DMS79 (cell line): ENCODE results near the gene MBP.
"Not testable (repeated sequence)": the region's sequence is repeated elsewhere in the genome, so short reads cannot be mapped to it uniquely, and the experiment has no call there.

Source experiments
- DNase-seq: peaks from one replicate; lab custom pipeline; 2025; lab: John Stamatoyannopoulos, UW

Gene MBP

DNA sequence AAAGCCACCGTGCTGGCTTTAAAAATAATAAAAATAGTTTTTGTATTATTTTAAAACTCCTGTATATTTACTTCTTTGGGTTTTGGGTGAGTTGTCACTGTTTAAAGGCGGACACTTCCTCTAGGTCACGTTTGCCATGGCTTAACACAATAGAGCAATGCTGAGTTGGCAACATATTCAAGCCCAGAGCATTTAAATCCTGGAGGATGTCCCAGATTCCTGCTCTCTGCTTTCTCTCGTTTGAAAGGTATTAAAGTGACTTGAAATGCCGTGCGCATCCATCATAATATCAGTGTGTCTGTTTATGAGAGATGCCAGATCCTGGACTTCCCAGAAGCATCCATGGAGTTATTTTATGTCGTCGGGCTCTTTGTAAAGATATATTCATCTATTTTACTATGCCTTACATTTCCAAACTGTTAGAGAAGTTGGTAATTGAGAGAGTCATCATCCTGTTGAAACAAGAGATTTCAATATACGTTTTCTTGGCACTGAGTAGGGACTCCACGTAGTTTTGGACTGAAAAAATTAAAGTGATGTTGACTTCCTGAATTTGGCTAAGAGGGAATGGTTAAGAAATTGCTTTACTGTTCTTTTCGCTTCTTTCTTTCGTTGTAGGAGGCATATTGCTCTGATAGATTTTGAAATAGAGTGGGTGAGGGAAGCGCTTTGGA is 159.6 kb downstream of the MBP start:
- DNase-seq = no peak

DNA sequence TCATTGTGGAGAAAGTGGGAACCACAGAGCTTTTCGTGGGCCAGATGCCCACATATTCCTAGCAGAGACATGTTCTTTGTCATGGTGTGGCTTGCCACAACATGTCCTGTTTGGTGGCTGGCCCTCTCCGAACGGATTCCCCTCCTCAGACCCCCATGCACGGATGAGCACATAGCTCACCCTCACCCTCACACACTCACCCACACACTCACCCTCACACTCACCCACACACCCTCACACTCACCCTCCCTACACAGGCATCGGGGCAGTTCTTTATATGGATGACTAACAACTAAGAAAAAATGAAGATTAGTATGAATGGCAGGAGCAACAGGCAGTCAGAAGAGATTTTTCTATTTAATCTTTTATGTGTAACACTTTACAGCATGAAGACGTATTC is 160.3 kb downstream of the MBP start:
- no peak for DNase-seq

DNA sequence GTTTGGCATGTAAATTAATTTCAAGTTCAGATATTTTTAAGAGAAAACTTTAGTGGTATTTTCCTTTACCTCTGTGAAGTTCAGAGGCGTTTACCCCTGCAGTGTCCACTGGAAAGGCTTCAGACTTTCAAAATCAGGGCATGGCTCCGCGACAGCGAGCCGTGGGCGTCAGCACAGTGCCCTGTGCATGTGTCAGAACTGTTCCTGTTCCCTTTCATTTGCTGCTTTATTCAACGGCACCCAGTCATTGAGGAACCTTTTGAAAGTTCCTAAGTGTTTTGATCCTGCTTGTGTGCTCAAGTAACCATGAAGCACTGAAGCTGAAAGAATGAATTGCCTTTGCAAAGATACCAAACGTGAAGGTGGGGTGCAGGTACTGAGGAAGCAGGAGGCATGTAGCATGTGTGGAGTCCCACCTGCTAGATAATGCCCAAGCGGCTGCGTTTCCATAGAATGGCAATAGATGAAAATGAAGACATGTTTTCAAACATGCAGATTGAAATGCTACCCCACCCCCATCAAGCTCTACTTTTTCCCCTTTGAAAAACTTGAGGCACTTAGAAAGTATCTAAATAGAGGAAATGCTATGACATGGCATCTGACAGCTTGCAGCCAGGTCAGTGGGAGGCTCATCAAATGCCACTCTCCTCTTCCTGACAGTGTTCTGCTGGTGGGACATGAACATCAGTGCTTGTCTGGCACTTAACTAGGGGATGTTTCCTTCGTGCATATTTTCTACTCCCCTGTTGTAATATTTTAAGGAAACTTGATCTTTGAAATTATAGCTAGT is 161.6 kb downstream of the MBP start:
- peak; percentile 75 for DNase-seq

DNA sequence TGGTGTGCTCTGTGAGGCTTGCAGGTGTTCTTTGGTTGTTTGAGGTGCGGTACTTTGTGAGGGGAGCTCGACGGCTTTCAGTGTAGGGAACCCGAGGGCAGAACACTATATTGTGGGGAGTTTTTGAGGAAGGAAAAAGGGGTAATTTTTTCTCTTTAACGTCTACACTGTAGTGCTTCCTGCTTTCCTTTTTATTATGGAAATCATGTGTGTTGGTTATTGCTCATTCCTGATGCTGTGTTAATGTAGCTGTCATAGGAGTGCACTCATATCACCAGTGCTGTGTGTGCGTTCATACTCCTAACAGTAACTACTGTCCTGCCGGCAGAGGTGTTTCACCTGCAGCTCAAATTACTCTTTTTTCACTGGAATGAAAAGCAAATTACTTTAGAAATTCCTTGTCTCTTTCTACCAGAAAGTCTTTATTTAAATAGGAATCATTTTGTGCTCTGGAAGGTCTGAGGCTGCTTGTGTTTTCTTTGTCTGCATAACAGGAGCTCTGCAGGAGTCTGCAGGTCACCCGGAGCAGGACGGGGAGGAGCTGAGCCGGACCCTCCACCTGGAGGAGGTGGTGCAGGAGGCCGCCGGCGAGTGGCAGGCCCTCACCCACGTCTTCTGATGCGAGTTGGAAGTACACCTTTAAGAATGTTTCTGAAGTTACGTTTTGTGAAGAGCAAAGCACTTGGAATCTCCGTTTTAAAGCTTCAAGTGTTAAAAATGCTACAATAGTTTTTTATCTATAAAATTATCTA is 164.7 kb downstream of the MBP start:
- DNase-seq = no peak

DNA sequence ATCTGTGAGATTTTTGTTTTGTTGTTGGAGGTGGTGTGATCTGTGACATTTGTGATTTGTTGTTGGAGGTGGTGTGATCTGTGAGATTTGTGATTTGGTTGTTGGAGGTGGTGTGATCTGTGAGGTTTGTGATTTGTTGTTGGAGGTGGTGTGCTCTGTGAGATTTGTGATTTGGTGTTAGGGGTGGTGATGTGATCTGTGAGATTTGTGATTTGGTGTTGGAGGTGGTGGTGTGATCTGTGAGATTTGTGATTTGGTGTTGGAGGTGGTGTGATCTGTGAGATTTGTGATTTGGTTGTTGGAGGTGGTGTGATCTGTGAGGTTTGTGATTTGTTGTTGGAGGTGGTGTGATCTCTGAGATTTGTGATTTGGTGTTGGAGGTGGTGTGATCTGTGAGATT is 165.3 kb downstream of the MBP start:
- not testable (repeated sequence) for DNase-seq

DNA sequence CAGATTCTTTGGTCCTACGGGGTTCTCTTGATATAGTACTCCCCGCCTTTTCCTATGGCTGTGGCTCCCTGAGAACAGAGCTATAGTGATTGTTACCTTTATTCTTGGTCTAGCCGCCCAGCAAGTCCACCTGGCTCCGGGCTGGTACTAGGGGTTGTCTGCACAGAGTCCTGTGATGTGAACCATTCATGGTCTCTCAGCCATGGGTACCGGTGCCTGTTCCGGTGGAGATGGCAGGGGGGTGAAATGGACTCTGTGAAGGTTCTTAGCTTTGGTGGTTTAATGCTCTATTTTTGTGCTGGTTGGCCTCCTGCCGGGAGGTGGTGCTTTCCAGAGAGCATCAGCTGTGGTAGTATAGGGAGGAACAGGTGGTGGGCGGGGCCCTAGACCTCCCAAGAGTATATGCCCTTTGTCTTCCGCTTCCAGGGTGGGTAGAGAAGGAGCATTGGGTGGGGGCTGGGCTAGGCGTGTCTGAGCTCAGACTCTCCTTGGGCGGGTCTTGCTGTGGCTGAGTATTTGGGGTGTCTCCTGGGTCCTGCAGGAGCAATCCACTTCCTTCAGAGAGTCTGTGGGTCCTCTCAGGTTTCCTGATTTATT is 166.9 kb downstream of the MBP start:
- DNase-seq = not testable (repeated sequence)

DNA sequence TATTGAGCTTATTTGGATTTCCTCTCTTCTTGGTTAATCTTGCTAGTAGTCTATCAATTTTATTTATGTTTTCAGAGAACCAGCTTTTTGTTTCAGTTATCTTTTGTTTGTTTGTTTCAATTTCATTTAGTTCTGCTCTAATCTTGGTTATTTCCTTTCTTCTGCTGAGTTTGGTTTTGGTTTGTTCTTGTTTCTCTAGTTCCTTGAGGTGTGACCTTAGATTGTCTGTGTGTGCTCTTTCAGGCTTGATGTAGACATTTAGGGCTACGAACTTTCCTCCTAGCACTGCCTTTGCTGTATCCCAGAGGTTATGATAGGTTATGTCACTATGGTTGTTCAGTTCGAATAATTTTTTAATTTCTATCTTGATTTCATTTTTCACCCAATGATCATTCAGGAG is 168.6 kb downstream of the MBP start:
- DNase-seq = no peak

DNA sequence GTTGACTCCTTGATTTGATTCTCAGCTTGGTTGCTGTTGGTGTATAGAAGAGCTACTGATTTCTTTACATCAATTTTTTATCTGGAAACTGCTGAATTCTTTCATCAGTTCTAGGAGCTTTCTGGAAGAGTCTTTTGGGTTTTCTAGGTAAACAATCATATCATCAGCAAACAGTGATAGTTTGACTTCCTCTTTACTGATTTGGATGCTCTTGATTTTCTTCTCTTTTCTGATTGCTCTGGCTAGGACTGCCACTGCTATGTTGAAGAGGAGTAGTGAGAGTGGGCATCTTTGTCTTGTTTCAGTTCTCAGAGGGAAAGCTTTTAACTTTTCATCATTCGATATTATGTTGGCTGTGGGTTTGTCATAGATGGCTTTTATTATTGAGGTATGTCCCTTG is 169.7 kb downstream of the MBP start:
- DNase-seq = no peak

DNA sequence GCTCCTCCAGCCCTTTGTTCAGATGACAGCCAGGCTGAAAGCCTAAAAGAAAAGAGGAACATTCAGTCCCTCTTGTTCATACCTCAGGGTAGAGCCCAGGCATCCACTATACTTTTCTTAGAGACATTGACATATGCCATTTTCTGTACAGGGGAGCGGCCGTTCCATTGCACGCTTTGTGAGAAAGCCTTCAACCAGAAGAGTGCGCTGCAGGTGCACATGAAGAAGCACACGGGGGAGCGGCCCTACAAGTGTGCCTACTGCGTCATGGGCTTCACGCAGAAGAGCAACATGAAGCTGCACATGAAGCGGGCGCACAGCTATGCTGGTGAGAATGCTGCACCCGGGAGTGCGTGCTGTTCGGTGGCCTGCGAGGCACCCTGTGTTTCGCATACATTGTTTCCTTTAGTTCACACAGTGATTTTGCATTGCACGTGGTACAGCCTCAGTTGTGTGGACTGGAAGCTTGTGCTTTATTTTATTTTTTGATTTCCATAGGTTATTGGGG is 172.0 kb downstream of the MBP start:
- no peak for DNase-seq

DNA sequence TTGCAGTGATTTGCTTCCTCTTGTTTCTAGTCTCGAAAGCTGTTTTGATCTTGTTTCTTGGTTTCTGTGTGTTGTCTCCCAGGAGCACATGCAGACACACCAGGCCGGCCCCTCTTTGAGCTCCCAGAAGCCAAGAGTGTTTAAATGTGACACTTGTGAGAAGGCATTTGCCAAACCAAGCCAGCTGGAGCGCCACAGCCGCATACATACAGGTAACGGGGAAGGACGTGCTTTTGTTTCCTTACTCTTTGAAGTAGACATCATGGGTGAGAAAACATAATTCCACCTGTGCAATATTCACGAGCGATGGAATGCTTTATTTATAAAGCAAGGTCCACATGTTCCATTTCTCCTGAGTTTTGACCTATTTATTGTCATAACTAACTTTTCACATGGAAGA is 173.0 kb downstream of the MBP start:
- no peak for DNase-seq

DNA sequence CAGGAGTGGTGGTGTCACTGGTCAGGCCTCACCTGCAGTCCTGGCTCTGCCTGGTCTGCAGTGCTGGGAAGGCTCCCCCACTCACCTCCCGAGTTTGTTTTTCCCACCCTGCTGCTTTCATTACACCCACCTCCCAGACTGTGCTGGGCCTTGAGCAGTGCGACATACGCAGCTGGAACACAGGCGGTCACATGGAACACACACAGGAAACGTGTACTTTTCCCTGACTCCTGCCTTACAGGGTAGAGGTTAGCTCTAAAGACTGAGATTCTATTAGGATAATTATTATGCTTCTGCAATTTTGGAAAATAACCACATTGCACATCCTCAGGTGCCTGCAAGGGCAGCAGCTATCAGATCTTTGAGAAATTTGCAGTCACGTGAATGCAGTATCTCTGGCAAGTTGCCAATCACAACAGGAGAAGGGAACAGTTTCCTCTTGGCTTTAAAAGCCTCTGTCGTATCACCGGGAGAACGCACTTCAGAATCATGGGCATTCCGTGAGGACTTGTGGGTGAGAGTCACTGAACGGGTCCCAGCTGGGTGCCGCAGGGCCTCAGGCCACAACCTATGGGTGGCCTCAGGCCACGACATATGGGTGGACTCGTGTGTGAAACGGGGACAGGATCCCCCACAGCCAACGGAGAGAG is 173.8 kb downstream of the MBP start:
- DNase-seq = peak; percentile 62

DNA sequence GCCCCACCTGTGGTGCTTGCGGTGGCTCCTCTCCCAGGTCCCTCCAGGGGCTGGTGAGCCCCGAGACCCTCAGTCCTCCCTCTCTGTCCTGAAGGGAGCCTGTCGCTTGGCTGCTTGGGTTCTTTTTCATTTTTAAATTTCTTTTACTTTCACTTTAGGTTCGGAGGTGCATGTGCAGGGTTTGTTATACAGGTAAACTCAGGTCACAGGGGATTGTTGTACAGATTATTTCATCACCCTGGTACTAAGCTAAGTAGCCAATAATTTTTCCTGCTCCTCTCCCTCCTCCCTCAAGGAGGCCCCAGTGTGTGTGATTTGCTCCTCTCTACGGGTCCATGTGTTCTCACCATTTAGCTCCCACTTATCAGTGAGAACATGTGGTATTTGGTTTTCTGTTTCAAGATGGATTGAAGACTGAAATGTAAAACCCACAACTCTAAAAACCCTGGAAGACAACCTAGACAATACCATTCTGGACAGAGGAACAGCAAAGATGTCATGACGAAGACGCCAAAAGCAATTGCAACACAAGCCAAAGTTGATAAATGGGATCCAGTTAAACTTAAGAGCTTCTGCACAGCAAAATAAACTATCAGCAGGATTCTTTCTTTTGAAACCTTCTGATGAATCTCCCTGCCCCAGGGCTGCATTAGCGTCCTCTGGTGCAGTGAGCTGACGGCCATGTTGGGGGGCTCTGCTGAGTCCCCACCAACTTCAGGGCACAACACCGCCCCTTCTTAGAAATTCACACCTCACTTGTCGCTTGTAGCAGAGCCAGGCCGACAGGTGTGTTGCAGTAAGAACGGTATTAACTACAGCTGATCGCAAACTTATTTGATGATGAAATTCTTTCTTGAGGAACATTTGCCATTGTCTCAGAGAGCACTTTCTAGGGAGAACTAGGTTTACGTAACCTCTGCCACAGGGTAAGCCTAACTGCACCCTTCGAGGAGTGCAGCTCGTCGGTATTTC is 174.9 kb downstream of the MBP start:
- no peak for DNase-seq

DNA sequence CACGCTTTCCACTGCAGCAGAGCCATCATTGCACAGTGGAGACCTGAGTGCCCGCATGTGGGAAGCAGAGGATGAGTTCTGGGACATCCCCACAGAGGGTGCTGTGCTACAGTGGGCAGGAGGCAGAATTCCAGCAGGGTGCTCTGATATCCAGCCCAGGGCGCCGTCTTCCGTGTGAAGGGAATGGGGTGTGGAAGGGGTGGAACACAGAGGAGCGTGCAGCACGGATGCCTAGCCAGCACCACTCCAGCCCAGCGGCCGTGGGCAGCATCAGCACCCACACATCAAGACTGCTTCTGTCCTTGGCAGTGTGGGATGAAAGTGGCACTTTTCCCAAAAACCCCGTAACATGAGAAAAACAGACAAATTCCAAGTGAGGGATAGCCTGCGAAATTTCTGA is 175.9 kb downstream of the MBP start:
- DNase-seq = no peak

DNA sequence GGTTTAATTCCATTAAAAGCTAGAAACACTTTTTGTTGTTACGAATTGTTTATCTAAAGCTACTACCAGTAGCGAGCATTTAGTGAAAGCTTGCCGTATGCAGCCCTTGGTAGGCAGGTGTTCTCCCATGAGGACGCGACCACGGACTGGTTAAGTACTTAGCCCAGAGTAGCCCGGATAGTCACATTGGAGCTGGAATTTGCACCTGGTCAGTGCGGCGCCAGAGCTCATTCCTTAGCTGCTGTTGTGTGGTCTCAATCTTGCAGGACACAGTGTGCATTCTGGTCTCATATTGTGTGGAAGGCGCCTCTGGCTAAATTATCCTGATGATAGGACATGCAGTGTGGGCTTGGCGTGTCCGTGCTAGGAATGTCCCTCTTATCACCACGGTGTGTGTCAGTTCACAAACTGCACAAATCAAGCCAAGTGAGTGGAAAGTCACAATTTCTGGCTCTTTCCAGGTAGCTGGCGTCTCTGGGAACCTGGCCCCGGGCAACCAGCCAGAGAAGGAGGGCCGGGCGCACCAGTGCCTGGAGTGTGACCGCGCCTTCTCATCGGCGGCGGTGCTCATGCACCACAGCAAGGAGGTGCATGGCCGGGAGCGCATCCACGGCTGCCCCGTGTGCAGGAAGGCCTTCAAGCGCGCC is 176.9 kb downstream of the MBP start:
- peak; percentile 68 for DNase-seq

DNA sequence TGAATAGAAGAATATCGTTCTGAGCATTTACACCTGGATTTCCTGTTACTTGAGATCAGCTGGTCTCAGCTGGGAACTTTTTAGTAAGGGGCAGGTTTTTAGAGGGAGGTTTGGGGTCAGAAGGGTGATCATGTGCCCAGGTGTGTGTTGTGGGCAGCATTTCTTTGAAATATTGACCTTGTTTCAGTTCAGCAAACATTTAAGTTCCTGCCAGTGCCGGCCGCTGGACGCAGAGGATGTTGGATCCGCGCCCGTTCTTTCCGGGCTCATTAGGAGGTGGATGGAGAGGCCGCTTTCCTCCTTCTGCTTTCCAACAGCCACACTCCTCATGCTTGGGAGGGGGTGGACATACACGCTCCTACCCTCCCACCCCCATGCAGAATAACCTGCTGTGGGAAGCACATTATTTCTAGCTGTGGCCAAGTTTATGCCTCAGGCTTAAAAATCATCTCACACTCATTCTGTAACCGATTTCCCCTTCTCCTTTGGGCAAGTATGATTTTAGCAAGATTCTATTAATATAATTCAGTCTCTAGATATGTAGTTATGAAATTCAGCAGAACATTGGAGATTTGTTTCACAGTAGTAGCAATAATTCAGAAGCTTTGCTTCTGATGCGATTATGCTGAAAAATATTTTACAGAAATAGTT is 178.9 kb downstream of the MBP start:
- peak; percentile 54 for DNase-seq

DNA sequence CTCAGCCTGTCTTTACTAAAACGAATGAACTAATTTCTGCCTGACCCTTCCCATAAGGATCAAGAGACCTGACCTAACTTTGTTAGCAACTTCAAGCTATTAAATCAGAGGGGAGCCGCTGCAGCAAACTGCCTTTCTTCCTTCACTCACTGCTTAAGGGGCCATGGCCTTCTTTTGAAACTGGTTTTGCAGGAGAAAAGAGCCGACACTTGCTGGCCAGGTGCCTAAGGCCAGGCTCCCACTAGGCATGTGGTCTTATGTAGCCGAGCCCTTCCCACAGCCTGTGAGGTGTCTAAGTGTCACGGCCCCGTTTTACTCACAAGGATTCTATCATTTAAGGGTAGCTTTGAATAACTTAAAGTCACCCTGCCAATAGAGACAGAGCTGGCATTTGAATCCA is 179.4 kb downstream of the MBP start:
- DNase-seq = peak; percentile 40

DNA sequence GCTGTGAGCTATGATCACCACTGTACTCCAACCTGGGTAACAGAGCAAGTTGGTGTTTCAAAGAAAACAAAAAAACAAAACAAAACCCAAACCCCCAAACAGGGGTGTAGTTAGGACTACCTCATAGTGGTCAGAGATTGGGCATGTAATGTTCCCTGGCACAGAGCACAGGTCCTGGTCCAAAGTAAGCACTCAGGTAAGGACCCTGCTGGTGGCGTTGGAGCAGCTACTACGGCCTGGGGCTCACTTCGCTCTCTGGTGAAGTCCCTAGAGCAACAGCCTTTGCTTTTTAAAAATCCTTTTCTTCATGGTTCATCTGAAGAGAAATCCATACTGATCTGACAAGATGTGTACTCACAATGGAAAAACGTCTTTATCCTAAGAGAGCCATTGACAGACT is 179.8 kb downstream of the MBP start:
- DNase-seq = peak; percentile 41

DNA sequence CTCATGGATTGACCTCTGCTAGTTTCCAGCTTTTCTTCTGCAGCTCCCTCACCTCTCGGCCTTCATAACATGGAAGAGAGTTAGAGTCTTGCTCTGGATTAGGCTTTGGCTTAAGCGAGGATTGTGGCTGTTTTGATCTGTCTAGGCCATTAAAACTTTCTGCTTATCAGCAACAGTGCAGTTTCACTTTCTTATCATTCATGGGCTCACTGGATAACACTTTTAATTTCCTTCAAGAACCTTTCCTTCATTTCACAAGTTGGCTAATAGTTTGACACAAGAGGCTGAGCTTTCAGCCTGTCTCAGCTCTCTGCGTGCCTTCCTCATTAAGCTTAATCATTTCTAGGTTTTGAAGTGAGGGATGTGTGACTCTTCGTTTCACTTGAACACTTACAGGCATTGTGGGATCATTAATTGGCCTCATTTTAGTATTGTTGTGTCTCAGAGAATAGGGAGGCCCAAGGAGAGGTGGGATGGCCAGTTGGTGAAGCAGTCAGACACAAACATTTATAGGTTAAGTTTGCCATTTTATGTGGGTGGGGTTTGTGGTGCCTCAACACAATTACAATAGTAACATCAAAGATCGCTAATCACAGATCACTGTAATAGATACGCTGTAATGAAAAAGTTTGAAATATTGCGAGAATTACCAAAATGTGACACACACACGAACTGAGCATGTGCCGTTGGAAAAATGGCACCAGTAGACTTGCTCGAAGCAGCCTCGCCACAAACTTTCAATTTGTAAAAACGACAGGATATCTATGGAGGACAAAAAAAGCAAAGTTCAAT is 180.9 kb downstream of the MBP start:
- no peak for DNase-seq

DNA sequence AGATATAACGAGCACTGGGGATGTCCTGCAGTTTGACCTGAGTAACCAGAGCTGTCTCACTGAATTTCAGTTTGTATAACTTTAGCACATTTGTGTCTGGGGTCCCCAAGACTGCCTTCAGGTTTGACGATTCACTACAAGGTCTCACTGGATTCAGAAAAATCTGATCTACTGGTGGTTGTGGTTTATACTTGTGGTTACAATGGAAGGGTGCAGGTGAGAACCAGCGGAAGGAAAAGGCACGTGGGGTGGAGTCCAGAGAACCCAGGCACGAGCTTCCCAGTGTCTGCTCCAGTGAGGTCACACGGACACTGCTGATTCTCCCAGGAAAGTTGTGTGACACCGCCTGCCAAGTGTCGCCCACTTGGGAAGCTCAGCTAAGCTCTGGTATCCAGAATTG is 184.2 kb downstream of the MBP start:
- no peak for DNase-seq
